Thyroid gland (tissue), 4 donors: Measurements from ENCODE around the gene NECTIN2.

Experiments
- CTCF ChIP-seq, 6 experiments: fragments of 200-600 bp in 3 of 6; fragments of 450-650 bp in 3 of 6; sonication (generic) in 3 of 6; IDR thresholded peaks; one replicate each; pipeline ENCODE4 v1.5.1; 2016 to 2019; ENCODE audit warnings: antibody characterized with exemption in 6 of 6, mild to moderate bottlenecking in 2 of 6, inconsistent platforms in 1 of 6, moderate library complexity in 1 of 6
- POLR2A ChIP-seq, 2 donors: fragments of 450-650 bp; IDR thresholded peaks; one replicate each; pipeline ENCODE4 v1.6.1; 2017; ENCODE audit warnings: antibody characterized with exemption in 2 of 2, mild to moderate bottlenecking in 2 of 2, moderate library complexity in 1 of 2

DNA sequence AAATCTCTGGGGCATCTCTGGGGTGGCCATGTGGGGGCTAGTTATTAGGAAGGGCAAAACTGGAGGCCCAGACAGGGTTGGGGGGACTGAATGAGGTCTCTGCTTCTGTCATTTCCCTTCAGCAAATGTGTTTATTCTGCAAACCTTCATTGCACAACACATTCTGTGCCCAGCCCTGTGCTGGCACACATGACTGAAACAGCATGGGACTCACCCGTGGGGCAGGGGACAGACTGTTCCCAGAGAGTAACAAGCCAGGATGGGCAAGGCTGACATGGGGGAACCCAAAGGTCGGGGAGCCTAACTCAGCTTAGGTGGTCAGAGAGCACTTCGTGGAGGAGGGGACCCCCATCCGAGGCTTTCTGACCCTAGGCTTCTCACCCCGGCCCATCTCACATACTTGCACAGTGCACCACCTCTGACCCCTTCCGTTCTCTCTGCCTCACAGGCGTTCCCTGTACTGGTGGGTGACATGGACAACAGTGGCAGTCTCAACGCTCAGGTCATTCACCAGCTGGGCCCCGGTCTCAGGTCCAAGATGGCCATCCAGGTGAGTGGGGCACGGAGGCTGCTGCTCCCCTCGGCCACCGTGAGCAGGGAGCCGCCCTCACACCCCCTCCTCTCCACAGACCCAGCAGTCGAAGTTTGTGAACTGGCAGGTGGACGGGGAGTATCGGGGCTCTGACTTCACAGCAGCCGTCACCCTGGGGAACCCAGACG, 47.4 kb downstream of the NECTIN2 start:
- TF ChIP-seq POLR2A (IDR thresholded peaks at IDR 0.05), result no peak
- no peak for TF ChIP-seq CTCF (IDR thresholded peaks at IDR 0.05)
